NAMALWA (cell line): ENCODE data around the gene UBA1.

Experiments
- DNase-seq: peaks from one replicate; pipeline ENCODE4 v3.0.0-alpha.2; 2015; ENCODE audit warnings: low spot score

The UBA1 gene

DNA sequence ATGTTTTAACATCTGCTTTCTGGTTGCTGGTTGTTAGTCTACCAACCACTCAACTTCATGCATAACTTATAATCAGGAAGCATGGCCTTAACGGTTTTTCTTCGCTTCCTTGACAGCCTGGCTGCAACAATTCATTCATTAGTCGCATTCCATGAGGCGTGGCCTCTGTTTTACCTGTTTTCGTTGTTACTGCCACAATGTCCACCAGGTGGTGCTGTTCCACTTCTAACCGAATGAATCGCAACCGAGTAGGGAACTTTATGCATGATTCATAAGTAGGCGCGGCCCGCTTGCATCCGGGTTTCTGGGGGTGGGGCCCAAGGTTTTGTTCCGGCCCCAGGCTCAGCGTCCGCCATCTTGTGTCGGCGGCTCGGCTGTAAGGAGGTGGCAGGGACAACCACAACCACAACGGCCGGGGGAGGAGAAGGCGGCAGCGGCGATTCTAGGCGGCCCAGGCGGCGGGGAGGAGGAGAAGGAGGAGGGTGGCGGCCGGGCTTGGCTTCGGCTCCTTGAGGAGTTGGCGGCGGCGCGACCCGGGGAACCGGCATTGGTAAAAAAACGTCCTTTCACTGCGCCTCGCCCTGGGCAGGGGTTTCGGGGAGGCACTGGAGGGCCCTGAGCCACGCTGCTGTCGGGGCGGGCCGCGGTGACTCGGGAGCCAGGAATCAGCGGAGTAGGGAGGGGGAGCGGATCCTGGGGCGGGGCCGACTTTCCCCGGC is at the start of gene UBA1:
UBA1 (plus strand) TSS at position 355 of the 719 bp plus-strand sequence. CDS start 4,974 bp downstream, outside the sequence.
- peak; percentile 96 for DNase-seq

- no peak for DNase-seq
Measured at GRCh38 chrX:47143894-47144625, 49.6 kb upstream of the UBA1 start.

DNA sequence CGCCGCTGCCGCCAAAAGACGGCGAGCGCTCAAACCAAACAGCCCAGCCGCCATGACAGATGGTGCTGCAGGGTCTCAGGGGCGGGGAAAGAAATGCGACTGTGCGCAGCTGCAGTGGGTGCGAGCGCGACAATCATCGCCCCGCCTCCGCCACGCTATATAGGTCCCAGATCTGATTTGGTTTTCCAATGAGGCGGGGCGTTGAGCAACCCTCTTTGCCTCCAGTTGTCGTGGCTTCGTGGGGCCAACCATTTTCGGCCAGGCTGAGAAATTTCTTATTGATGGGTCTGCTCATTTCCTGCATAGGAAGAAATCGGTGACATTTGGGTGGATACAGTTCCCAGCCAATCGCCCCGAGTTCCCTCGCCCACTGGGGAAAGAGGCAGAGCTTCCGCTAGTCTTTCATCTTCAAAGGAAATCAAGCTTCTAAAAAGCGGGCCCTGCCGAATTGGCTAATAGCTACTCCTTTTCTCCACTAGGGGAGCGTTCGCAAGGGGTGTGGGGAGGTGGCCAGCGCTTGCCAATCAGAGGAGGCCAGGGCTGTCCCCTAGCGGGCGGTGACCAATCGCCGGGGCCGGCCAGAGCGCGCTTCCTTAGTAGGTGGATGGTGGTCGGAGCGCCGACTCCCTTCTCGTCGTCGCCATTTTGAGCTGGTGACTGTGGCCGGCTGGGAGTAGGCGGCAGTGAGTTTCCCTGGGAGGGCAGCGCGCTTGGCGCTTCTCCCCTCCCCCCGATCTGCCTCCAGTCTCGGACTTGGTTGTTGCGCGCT is 48.8 kb upstream of the UBA1 start, which contains the start of the genes NDUFB11 and RBM10:
NDUFB11 (minus strand) TSS at position 77 of the 769 bp plus-strand sequence; CDS start at position 54, 23 bp downstream.
RBM10 (plus strand) TSS at position 596 of the 769 bp plus-strand sequence. CDS start 2,261 bp downstream, outside the sequence.
- peak; percentile 95 for DNase-seq

DNA sequence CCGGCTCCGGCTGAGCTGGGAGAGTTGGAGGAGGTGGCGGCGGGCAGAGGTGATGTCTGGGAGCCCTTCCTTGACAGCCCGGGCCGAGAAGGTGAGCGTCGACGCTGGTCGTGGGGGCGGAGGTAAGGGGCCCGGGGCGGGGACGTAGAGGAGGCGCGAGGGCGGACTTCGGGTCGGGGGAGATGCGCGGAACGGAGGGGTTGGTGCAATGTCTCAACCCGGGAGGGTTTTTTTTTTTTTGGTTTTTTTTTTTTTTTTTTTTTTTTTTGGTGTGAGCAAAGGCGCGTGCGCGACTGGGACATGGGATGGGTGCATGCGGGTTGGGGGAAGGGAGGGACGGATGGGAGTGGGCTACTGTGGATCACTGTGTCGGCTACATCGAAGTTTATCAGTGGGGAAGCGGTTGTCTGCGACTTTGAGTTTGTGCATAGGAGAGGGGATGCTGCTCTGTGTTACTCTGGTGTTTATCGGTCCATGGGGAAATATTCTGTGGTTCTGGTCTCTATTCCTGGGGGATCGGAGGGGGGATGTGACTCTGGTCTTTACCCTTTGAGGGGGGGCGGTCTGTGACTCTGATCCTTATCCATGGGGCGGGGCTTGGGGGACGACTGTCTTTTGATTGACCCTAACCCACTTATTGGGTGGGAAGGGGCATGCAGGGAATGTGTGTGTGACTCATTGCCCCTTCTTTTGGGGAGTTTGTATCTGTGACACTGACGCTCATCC is 48.1 kb upstream of the UBA1 start:
- DNase-seq = no peak

GRCh38 chrX:47146121-47146935 is 47.3 kb upstream of the UBA1 start:
- DNase-seq = no peak

DNA sequence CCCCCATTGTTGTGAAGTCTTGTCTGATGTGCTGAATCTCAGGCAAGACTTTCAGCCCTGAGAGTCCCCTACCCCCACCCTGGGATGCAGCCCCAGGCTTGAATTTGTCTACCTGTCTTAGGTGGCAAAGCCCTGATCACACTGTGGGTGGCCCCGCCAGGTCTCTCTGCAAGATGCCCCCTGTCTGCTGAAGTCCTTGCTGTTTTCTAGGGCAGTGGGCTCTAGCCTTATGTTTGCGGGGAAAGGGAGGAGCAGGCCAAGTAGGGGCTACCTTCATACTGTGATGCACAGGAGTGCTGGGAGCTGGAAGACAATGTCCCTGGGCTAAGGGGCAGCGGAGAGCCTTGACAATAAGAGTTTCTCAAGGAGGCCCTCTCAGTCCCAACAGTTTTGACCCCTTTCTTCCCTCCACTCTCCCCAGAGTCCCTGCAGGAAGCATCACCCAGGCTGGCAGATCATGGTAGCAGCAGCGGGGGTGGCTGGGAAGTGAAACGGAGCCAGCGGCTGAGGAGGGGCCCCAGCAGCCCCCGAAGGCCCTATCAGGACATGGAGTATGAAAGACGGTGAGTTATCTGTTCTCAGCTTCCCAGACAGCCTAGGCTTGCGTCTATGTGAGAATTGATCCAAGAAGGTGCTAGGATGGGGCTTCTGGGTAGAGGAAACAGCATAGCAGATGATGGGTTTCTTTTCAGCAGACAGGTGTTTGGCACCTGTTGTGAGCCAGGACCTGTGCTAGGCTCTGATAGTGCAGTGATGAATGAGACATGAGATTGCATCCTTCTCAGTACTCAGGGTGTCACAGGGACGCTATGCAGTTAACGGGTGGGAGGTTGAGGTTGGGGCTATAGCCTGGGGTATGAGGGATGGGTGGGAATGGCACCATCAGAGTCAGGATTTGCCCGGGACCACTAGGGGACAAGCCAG is 46.4 kb upstream of the UBA1 start:
- no peak for DNase-seq

DNA sequence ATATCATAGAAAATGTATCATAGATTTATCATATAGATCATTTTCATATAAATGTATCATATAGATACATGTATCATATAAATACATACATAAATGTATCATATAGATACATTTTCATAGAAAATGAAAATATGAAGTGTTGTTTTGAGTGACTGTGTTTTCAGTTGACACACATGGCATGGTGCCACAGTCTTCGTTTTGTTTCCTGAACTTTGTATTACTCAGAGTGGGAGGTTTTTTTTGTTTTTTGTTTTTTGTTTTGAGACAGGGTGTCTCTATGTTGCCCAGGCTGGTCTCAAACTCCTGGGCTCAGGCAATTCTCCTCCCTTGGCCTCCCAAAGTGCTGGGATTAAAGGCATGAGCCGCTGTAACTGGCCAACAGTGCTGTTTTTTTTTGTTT is 44.7 kb upstream of the UBA1 start:
- DNase-seq = no peak

DNA sequence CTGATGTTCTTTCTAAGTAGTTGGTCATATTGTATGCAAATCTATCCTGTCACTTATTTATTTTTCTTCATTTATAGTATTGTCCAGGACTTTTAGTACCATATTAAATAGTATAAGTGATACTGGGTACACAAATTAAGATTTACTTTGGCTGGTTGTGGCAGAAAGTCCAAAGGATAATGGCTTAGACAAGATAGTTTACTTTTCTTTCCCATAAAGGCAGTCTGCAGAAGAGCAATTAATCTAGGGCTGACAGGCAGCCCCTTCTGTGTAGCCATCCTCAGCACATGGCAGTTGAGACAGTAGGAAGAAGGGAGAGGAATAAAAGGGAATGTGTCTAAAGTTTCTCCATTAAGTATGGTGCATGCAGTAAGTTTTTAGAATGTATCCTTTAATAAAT is 42.2 kb upstream of the UBA1 start:
- no peak for DNase-seq

- no peak for DNase-seq
Measured at GRCh38 chrX:47156611-47157520, 36.8 kb upstream of the UBA1 start.

GRCh38 chrX:47158131-47158530 is 35.5 kb upstream of the UBA1 start:
- no peak for DNase-seq

DNA sequence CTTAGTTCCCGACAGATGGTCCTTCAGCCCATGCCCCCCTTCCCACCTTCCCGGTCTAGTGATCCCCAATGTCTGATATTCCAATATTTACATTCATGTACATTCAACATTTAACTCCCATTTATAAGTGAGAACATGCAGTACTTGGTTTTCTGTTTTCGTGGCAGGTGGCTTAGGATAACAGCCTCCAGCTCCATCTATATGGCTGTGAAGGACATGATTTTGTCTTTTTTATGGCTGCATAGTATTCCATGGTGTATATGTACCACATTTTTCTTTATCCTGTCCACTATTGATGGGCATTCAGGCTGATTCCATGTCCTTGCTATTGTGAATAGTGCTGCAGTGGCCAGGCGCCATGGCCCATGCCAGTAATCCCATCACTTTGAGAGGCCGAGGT is 34.8 kb upstream of the UBA1 start:
- DNase-seq = no peak

- no peak for DNase-seq
Measured at GRCh38 chrX:47160781-47161180, 32.8 kb upstream of the UBA1 start.

GRCh38 chrX:47162927-47163583 is 30.6 kb upstream of the UBA1 start:
- no peak for DNase-seq

DNA sequence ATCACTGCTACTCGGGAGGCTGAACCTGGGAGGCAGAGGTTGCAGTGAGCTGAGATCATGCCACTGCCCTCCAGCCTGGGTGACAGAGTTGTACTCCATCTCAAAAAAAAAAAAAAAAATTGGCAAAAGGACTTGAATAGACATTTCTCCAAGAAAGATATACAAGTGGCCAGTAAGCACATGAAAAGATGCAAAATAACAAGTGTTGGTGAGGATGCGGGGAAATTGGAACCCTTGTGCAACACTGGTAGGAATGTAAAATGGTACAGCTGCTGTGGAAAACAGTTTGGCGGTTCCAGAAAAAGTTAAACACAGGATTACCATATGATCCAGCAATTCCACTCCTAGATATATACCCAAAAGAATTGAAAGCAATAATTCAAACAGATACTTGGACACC is 29.2 kb upstream of the UBA1 start:
- DNase-seq = no peak

DNA sequence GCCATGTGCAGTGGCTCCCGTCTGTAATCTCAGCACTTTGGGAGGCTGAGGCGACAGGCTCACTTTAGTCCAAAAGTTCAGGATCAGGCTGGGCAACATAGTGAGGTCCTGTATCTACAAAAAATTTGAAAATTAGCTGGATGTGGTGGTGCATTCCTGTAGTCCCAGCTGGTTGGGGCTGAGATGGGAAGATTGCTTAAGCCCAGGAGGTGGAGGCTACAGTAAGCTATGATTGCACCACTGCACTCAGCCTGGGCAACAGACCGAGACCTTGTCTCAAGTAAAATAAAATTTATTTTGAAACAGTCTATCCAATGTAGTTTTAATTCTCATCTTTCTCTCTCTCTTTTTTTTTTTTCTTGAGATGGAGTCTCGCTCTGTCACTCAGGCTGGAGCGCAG is 27.5 kb upstream of the UBA1 start:
- no peak for DNase-seq

DNA sequence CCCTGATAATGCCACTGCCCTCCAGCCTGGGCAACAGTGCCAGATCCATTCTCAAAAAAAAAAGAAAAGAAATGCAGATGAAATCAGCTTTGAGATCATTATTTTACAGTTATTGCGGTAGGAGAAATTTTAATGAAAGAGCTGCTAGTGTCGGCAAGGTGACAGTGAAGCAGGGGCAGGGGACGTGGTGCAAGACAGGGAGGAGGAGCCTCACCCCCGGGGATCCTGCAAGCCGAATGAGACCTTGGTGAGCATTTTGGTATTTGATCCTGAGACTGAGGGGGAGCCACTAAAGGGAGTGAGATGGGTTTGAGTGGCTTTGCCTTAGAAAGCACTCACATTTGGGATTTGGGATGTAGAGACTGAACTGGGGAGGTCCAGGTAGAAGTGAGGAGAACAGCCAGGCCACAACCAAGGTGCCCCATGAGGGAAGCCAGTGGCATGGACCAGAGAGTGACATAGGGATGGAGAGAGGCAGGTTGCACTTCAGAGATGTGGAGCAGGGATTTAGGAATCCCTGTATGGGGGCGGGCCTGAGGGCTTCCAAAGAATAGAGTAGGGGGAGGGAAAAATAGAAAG is 25.0 kb upstream of the UBA1 start:
- DNase-seq = no peak

DNA sequence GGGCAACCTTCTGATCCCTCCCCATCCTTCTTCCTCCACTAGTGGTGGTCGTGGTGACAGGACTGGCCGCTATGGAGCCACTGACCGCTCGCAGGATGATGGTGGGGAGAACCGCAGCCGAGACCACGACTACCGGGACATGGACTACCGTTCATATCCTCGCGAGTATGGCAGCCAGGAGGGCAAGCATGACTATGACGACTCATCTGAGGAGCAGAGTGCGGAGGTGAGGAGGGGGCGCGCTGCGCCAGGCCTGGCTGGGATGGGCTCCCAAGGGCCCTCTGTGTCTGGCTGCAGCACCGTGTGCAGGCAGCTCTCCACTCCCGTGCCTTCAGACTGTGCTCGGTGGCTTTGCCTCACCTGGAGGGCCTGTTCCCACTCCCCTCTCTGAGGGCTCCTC is 24.4 kb upstream of the UBA1 start:
- no peak for DNase-seq
